Measurements from ENCODE around the gene UBASH3B. TPM values are rescaled to one million over a fixed set of nuclear protein-coding genes. Genes with fewer than 3 reads are reported as not detected.
"Not testable (repeated sequence)": the region's sequence is repeated elsewhere in the genome, so short reads cannot be mapped to it uniquely, and the experiment has no call there.

UBASH3B gene
- total RNA-seq, 1 donor from 2014 or later: 13.1 TPM

GRCh38 chr11:122729139-122729538 is 73.6 kb downstream of the UBASH3B start:
- DNase-seq (ENCODE audit: low read depth): no peak

- not testable (repeated sequence) for DNase-seq (ENCODE audit: low read depth)
Observed at GRCh38 chr11:122730694-122731093, 75.2 kb downstream of the UBASH3B start.

- peak; percentile 28 for DNase-seq (ENCODE audit: low read depth)
Observed at GRCh38 chr11:122731500-122731913, 76.0 kb downstream of the UBASH3B start.

DNA sequence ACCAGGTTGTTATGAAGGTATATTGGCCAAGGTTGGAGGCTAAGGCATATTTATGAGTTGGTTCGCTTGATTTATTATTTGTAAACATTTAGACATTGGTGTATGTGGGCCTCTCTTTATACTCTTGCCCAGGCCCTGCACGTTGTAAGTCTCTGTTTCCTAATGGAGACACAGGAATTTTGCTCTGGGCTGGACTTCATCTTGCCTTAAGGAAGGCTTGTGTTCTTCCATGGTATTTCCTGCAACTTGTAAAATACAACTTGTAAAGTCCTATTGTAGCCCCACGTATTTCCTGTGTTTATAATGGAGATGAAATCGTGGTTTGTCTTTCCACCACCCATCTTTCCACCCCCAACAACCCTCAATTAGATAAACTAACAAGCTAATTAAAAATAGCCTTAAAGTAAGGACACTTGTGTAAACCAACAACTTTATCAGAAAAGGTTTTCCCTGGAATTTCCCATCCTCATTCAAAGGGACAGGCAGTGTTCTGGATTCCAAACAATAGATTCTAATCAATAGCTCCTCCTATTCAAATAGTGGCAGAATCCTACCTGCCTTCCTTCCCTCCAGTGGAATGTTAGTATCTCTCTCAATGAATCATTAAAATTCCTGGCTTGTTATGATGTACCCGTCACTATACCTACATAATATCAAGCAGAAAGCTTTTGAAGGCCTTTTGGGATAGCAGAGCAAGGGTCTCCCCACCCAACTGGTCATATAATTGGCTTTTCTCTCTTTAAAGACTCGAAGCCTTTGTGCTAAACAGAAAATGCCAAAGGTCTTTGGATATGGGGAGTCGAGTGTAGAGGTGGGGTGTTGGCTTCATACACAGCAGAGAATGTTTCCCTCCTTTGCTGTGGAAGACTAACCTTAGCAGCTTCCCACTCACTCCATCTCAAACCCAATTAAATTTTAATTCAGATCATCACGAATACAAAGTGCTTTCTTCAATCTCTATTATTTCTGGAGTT is 77.1 kb downstream of the UBASH3B start:
- DNase-seq (ENCODE audit: low read depth): no peak

- peak; percentile 21 for DNase-seq (ENCODE audit: low read depth)
Observed at GRCh38 chr11:122733318-122733717, 77.8 kb downstream of the UBASH3B start.

- DNase-seq (ENCODE audit: low read depth): no peak
Observed at GRCh38 chr11:122734848-122735496, 79.5 kb downstream of the UBASH3B start.

DNA sequence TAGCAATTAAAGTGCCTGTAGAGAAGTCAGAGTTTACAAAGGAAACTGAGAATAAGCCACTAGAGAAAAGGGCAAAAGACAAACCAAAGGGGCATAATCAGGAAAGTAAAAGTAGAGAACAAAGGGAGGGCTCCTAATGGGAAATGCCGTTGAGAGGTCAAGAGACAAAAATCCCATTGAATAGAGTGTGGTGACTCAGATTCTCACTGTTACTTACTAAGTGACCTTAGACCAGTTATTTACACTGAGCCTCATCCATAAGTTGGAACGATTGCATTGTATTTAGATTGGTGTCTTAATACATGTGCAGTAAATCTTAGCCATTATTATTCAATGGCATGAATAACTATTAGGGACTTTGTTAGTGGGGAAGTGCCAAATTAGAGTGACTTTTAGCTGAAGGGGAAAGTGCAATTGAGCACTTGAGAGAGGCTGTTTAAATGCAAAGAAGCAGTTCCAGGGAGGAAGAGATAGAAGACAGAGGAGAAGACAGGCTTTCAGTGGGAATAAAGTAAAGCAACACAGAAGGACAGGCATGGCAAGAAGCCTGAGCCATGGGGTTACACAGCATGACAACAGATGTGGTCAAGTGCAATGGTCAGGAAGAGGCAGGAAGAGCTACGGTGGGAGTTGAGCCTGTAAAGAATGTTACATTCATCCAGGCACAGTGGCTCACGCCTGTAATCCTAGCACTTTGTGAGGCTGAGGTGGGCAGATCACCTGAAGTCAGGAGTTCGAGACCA is 82.6 kb downstream of the UBASH3B start:
- DNase-seq (ENCODE audit: low read depth): no peak

DNA sequence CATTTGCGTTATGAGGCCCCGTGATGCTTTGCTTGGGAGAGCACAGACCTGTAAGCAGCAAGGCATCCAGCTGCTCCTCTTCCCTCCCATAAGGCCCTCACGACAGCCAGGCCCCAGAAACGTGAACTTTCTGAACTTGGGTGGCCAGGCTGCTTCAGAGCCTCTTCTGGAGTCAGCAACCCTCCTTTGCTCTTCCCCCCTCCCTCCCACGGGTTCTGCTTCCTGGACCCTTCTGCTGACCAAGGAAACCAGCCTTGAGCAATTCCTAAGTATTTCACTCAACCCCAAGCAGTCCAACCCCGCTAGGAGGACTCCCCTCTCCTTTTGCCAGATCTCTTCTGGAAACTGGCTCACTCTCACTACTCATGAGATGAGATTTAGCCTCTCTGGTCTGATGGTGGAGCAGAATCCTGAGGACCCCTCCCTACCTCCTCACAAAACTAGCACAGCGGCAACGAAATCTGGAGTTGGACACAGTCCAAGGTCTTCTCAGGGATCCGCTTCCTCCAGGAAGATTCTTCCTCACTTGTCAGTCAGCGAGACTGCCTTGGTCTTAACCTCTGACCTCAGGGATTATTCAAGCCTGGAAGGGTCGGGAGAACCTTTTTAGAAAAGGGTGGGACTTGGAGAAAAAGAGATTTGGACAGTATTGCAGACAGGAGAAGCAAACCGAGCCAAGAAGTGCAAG is 86.2 kb downstream of the UBASH3B start:
- no peak for DNase-seq (ENCODE audit: low read depth)

DNA sequence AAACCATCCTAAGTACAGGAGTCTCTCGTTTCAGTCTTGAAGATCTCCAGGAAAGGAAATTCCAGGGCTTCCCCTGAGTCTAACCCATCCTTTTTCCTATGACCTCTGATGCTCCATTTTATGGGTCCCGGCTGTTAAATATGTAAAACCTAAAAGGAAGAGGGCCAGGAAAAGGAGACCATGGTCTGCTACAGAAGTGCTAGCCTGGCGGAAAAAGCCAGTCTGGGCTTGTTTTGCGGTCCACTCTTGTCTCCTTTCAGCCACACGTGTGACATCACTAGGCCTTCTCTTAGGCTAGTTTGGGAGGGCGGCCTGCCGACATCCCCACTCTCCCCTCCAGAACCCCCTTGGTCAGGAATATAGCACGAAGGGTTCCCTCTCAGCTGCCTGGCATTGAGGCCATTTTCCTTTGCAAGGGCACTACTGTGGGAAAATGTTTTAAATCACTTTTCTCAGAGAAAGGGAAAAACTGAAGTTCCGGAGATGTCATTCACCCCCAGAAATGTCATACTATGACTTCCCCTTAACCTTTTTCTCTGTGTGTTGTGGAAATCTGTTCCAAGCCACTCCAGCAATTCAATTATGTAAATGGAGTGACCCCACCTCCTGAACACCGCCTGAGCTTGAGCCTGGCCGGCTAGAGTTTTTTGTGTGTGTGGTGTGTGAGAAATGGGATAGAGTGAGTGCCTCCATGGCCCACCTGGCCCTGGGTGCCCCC is 86.9 kb downstream of the UBASH3B start:
- DNase-seq (ENCODE audit: low read depth): no peak

- DNase-seq (ENCODE audit: low read depth): no peak
Observed at GRCh38 chr11:122743097-122743741, 87.7 kb downstream of the UBASH3B start.

GRCh38 chr11:122743949-122744348 is 88.4 kb downstream of the UBASH3B start:
- DNase-seq (ENCODE audit: low read depth): no peak

GRCh38 chr11:122744357-122744756 is 88.8 kb downstream of the UBASH3B start:
- no peak for DNase-seq (ENCODE audit: low read depth)

DNA sequence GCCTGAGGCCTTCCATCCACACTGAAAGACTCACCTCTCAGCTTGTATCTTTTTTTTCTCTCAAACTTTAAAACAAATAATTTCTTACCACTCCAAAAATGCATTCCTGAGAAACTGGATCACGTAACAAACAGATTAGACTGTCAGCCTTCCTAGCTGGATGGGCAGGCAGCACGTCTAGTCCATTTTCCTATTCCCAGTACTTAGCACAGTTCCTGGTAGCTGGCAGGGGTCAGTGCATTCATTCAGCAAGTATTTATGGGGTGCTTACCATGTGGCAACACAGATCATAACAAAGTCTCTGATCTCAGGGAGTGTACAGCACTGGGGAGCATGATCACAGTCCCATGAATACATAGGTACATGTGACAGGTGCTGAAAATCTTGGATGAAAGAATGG is 89.6 kb downstream of the UBASH3B start:
- DNase-seq (ENCODE audit: low read depth): no peak

GRCh38 chr11:122746050-122746478 is 90.5 kb downstream of the UBASH3B start:
- DNase-seq (ENCODE audit: low read depth): no peak

- DNase-seq (ENCODE audit: low read depth): no peak
Observed at GRCh38 chr11:122746611-122747244, 91.2 kb downstream of the UBASH3B start.

- no peak for DNase-seq (ENCODE audit: low read depth)
Observed at GRCh38 chr11:122747351-122747781, 91.8 kb downstream of the UBASH3B start.

- DNase-seq (ENCODE audit: low read depth): peak; percentile 75
Observed at GRCh38 chr11:122749005-122749687, 93.6 kb downstream of the UBASH3B start.

- no peak for DNase-seq (ENCODE audit: low read depth)
Observed at GRCh38 chr11:122750049-122750448, 94.5 kb downstream of the UBASH3B start.

Measured in myocyte (in vitro differentiated cells).